Chondrocyte (in vitro differentiated cells): ENCODE results near the gene STK32B. TPM values are rescaled to one million over a fixed set of nuclear protein-coding genes. Genes with fewer than 3 reads are reported as not detected.

Experiments used
- DNase-seq: peaks from one replicate; pipeline ENCODE4 v3.0.0; 2021; ENCODE audit warnings: mixed read lengths, low spot score
- H3K27ac Mint-ChIP-seq: one replicate; pipeline ENCODE4 v1.8.0; 2021; ENCODE audit warnings: mild to moderate bottlenecking, moderate library complexity, mixed read lengths; ENCODE audit not compliant: unreplicated experiment
- H3K27me3 Mint-ChIP-seq: 2 replicates; pipeline ENCODE4 v1.8.0; 2021; ENCODE audit warnings: low read depth, mixed read lengths
- H3K36me3 Mint-ChIP-seq: 2 replicates; pipeline ENCODE4 v1.8.0; 2021; ENCODE audit warnings: low read depth, mixed read lengths
- H3K4me1 Mint-ChIP-seq: 2 replicates; pipeline ENCODE4 v1.8.0; 2021; ENCODE audit warnings: low read depth, mild to moderate bottlenecking, mixed read lengths
- H3K4me3 Mint-ChIP-seq: one replicate; pipeline ENCODE4 v1.8.0; 2021; ENCODE audit warnings: mild to moderate bottlenecking, moderate library complexity, mixed read lengths; ENCODE audit not compliant: unreplicated experiment
- H3K9me3 Mint-ChIP-seq: 2 replicates; pipeline ENCODE4 v1.8.0; 2021; ENCODE audit warnings: low read depth, mixed read lengths
- total RNA-seq: library from RNA; stranded (reverse); gene quantifications from 3 replicates; pipeline ENCODE4 v1.2.1, GENCODE V29; 2021
- TF ChIP-seq, protein P1 (sequence below): fragments of 200-600 bp; sonication (generic); IDR thresholded peaks from 2 replicates; pipeline ENCODE4 v1.5.0; 2021; ENCODE audit warnings: antibody characterized with exemption, mild to moderate bottlenecking, moderate library complexity

The STK32B gene
- total RNA-seq, 1 donor from 2014 or later = 14.2 TPM

DNA sequence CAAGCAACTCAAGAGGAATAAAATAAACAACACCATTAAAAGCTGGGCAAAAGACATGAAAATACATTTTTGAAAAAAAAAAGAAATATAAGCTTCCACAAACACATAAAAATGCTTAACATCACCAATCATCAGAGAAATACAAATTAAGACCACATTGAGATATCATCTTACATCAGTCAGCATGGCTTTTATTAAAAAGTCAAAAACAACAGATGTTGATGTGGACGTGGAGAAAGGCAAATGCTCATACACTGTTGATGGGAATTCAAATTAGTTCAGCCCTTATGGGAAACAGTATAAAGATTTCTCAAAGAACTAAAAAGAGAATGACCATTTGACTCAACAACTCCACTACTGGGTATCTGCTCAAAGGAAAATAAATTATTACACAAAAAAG is 59.6 kb downstream of the STK32B start:
- no peaks in the 10 kb centered on the region for H3K27me3 Mint-ChIP-seq
- DNase-seq = no peak
- peaks cover 28% of the 10 kb centered on the region for H3K4me1 Mint-ChIP-seq
- H3K9me3 Mint-ChIP-seq = no peaks in the 10 kb centered on the region
- H3K27ac Mint-ChIP-seq = no peak overlapping the region
- no peak overlapping the region for H3K4me3 Mint-ChIP-seq
- TF ChIP-seq, protein P1, sequence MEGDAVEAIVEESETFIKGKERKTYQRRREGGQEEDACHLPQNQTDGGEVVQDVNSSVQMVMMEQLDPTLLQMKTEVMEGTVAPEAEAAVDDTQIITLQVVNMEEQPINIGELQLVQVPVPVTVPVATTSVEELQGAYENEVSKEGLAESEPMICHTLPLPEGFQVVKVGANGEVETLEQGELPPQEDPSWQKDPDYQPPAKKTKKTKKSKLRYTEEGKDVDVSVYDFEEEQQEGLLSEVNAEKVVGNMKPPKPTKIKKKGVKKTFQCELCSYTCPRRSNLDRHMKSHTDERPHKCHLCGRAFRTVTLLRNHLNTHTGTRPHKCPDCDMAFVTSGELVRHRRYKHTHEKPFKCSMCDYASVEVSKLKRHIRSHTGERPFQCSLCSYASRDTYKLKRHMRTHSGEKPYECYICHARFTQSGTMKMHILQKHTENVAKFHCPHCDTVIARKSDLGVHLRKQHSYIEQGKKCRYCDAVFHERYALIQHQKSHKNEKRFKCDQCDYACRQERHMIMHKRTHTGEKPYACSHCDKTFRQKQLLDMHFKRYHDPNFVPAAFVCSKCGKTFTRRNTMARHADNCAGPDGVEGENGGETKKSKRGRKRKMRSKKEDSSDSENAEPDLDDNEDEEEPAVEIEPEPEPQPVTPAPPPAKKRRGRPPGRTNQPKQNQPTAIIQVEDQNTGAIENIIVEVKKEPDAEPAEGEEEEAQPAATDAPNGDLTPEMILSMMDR = no peak
- H3K36me3 Mint-ChIP-seq = no peaks in the 10 kb centered on the region

DNA sequence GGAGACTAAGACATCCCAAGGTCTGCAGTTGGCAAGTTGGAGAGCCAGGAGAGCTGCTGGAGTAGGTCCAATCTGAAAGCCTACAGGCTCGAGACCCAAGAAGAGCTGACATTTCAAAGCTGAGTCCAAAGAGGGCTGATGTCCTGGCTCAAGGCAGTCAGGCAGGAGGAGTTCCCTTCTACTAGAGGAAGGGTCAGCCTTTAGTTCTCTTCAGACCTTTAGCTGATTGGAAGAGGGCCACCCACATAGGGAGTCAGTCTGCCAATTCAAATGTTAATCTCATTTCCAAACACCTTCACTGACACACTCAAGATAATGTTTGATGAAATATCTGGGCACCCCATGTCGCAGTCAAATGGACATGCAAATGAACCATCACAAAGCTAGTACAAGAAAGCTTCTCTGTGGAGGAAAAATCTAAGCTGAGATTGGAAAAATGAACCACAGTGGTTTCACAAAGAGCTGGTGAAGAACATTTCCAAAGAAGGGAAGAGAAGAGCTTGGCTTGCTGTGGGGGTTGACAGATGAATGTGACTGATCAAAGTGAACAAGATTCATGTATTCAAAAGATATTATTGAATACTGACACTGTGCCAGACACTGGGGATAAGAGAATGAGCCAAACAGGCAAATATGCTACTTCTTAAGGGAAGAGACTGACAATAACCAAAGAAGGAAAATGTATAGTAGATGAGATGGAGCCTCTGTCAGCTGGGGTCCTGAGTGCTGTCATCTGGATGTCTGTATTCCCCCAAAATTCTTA is 61.2 kb downstream of the STK32B start:
- Mint-ChIP-seq H3K4me1 (peaks cover 34% of the 10 kb centered on the region), H3K4me3 (no peak overlapping the region), H3K9me3 (peaks cover 2% of the 10 kb centered on the region), H3K36me3 (peaks cover 2% of the 10 kb centered on the region), H3K27me3 (no peaks in the 10 kb centered on the region), H3K27ac (peak overlapping the region; percentile 13)
- TF ChIP-seq, protein P1 = no peak
- DNase-seq = no peak

DNA sequence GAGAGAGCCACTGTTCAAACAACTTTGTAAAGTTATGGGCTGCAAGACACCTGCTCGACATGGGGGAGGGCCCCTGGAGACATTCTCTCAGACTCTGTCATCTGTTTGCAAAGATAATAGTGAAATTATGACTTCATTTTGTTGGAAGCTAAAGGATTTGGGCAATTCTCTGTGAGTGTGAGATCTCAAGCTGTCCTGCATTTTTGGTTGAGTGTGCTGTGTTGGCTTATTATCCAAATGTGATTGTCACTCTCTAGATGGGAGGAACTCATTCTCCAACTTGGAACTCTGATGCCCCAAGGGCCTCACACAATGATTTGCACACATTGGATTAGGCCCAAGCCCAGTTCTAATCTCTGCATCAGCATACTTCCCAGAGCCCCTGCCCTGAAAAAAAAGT is 63.7 kb downstream of the STK32B start:
- peak overlapping the region; percentile 50 for H3K4me3 Mint-ChIP-seq
- H3K36me3 Mint-ChIP-seq = peaks cover 2% of the 10 kb centered on the region
- H3K27ac Mint-ChIP-seq = peak overlapping the region; percentile 85
- TF ChIP-seq, protein P1 = no peak
- H3K27me3 Mint-ChIP-seq = no peaks in the 10 kb centered on the region
- peaks cover 2% of the 10 kb centered on the region for H3K9me3 Mint-ChIP-seq
- DNase-seq = no peak
- peaks cover 52% of the 10 kb centered on the region for H3K4me1 Mint-ChIP-seq

DNA sequence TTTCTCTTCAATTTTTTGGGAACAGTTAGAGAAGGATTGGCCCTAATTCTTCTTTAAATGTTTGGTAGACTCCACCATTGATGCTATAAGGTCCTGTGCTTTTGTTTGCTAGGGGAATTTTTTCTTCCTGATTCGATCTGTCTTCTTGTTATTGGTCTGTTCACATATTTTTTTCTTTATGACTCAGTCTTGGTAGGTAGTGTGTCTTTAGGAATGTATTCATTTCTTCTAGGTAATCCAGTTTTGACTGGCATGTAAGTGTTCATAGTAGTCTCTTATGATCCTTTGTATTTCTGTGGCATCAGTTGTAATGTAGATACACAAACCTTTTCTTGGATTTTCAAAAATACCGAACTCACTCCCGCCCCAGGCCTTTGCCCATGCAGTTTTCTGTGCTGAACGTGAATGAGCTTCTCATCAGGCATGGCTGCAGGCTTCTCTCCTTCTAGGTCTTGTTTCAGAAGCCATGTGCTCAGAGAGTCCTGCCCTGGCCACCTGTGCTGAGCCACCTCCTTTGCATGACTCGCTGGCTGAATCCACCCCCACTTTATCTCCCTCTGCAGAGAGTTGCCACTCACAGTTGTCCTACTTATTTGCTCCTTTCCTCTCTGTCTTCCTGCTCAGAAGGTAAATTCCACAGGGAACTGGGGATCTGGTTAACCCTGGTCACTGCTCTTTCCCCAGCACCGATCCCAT is 67.0 kb downstream of the STK32B start:
- no peak for DNase-seq
- TF ChIP-seq, protein P1 = no peak
- H3K4me1 Mint-ChIP-seq = peaks cover 51% of the 10 kb centered on the region
- peaks cover 2% of the 10 kb centered on the region for H3K36me3 Mint-ChIP-seq
- H3K4me3 Mint-ChIP-seq = no peak overlapping the region
- H3K9me3 Mint-ChIP-seq = peaks cover 2% of the 10 kb centered on the region
- peak overlapping the region; percentile 5 for H3K27ac Mint-ChIP-seq
- no peaks in the 10 kb centered on the region for H3K27me3 Mint-ChIP-seq

DNA sequence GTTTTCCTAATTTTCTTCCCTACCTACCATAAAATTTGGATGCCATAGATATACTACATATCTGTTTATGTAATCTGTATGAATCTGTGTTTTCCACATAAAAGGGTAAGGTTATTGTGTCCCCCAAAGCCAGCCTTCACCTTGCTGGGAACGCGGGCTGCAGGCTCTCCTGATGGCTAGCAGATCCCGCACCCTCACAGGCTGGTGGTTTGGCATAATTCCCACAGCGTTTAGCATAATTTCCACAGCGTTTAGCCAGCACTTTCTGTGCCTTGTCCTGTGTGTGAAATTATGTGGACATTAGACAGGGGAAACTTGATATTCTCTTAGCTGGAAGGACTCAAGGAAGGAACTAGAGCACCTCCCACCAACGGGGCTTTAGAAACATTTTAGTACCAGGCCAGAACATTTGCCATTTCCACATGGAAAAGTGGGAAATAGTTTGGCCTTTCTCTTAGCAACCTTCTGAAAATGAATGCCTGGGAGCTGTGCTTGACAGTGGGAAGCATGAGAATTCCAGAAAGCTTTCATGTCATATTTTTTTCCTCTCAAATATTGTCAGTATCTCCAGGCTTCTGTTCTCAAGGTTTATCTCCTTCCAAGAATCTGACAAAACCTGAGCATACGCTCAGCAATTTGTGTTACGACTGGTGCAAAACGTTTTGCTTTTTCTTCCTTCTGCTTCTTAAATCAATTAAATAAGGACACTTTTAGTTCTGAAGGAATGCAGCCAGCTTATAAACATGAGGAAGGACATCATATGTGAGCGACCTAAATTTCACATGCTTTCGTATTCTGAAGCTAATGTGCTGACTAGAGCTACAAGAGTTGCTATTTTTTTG is 67.9 kb downstream of the STK32B start:
- Mint-ChIP-seq H3K4me1 (peaks cover 48% of the 10 kb centered on the region), H3K9me3 (peaks cover 2% of the 10 kb centered on the region), H3K4me3 (no peak overlapping the region), H3K27me3 (no peaks in the 10 kb centered on the region), H3K36me3 (peaks cover 2% of the 10 kb centered on the region), H3K27ac (peak overlapping the region; percentile 5)
- TF ChIP-seq, protein P1 = no peak
- no peak for DNase-seq
